Measurements from ENCODE around the gene PACSIN2.
"Not testable (repeated sequence)": the region's sequence is repeated elsewhere in the genome, so short reads cannot be mapped to it uniquely, and the experiment has no call there.

DNA sequence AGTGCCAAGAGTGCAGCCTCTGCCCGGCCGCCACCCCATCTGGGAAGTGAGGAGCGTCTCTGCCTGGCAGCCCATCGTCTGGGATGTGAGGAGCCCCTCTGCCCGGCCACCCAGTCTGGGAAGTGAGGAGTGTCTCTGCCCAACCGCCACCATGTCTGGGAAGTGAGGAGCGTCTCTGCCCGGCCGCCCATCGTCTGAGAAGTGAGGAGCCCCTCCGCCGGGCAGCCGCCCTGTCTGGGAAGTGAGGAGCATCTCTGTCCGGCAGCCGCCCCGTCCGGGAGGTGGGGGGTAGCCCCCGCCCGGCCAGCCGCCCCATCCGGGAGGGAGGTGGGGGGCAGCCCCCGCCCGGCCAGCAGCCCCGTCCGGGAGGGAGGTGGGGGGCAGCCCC, 43.5 kb downstream of the PACSIN2 start:
- not testable (repeated sequence) for TF ChIP-seq POLR2AphosphoS5, TCF7L2 (IDR thresholded peaks at IDR 0.05; ENCODE audit: low read depth, low read length)
- TF ChIP-seq, protein P1, sequence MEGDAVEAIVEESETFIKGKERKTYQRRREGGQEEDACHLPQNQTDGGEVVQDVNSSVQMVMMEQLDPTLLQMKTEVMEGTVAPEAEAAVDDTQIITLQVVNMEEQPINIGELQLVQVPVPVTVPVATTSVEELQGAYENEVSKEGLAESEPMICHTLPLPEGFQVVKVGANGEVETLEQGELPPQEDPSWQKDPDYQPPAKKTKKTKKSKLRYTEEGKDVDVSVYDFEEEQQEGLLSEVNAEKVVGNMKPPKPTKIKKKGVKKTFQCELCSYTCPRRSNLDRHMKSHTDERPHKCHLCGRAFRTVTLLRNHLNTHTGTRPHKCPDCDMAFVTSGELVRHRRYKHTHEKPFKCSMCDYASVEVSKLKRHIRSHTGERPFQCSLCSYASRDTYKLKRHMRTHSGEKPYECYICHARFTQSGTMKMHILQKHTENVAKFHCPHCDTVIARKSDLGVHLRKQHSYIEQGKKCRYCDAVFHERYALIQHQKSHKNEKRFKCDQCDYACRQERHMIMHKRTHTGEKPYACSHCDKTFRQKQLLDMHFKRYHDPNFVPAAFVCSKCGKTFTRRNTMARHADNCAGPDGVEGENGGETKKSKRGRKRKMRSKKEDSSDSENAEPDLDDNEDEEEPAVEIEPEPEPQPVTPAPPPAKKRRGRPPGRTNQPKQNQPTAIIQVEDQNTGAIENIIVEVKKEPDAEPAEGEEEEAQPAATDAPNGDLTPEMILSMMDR (IDR thresholded peaks at IDR 0.05), result not testable (repeated sequence)
- TF ChIP-seq, protein P2, sequence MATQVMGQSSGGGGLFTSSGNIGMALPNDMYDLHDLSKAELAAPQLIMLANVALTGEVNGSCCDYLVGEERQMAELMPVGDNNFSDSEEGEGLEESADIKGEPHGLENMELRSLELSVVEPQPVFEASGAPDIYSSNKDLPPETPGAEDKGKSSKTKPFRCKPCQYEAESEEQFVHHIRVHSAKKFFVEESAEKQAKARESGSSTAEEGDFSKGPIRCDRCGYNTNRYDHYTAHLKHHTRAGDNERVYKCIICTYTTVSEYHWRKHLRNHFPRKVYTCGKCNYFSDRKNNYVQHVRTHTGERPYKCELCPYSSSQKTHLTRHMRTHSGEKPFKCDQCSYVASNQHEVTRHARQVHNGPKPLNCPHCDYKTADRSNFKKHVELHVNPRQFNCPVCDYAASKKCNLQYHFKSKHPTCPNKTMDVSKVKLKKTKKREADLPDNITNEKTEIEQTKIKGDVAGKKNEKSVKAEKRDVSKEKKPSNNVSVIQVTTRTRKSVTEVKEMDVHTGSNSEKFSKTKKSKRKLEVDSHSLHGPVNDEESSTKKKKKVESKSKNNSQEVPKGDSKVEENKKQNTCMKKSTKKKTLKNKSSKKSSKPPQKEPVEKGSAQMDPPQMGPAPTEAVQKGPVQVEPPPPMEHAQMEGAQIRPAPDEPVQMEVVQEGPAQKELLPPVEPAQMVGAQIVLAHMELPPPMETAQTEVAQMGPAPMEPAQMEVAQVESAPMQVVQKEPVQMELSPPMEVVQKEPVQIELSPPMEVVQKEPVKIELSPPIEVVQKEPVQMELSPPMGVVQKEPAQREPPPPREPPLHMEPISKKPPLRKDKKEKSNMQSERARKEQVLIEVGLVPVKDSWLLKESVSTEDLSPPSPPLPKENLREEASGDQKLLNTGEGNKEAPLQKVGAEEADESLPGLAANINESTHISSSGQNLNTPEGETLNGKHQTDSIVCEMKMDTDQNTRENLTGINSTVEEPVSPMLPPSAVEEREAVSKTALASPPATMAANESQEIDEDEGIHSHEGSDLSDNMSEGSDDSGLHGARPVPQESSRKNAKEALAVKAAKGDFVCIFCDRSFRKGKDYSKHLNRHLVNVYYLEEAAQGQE (IDR thresholded peaks at IDR 0.05; ENCODE audit: insufficient read depth in 1 of 2, low read depth in 2 of 2, low read length in 1 of 2), result not testable (repeated sequence)
